HG02840 (cell line): Measurements from ENCODE around the gene HSD3B7.
"Not testable (repeated sequence)": the region's sequence is repeated elsewhere in the genome, so short reads cannot be mapped to it uniquely, and the experiment has no call there.

ENCODE experiments used
- ATAC-seq: cut with Tn5 transposase; IDR thresholded peaks from one replicate; pipeline ENCODE4 v1.9.1; 2021; ENCODE audit warnings: mild to moderate bottlenecking, moderate library complexity, moderate number of reproducible peaks; ENCODE audit not compliant: unreplicated experiment, low FRiP score

Gene HSD3B7

DNA sequence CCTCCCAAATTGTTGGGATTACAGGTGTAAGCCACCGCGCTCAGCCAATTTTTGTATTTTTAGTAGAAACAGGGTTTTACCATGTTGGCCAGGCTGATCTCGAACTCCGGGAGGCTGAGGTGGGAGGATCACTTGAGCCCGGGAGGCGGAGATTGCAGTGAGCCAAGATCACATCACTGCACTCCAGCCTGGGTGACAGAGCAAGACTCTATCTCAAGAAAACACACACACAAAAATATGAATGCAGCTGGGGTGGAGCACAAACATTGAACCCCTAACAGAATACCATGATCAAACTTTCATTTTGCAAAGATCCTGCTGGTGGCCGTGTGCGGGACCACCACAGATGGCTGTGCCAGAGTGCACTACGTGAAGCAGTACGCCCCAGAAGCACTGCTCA is 32.7 kb downstream of the HSD3B7 start:
- ATAC-seq, result not testable (repeated sequence)

DNA sequence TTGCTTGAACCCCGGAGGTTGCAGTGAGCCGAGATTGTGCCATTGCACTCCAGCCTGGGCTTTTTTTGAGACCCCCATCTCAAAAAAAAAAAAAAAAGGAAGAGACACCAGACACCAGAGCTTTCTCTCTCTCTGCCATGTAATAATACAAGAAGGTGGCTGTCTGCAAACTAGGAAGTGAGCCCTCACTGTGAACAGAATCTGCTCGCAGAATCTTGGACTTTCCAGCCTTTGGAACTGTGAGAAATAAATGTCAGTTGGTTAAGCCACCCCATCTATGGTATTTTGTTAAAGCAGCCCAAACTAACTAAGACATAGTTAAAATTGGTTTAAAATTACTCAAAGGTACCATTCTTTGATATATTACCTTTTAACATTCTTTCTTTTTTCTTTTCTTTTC is 35.5 kb downstream of the HSD3B7 start:
- ATAC-seq, result no peak

DNA sequence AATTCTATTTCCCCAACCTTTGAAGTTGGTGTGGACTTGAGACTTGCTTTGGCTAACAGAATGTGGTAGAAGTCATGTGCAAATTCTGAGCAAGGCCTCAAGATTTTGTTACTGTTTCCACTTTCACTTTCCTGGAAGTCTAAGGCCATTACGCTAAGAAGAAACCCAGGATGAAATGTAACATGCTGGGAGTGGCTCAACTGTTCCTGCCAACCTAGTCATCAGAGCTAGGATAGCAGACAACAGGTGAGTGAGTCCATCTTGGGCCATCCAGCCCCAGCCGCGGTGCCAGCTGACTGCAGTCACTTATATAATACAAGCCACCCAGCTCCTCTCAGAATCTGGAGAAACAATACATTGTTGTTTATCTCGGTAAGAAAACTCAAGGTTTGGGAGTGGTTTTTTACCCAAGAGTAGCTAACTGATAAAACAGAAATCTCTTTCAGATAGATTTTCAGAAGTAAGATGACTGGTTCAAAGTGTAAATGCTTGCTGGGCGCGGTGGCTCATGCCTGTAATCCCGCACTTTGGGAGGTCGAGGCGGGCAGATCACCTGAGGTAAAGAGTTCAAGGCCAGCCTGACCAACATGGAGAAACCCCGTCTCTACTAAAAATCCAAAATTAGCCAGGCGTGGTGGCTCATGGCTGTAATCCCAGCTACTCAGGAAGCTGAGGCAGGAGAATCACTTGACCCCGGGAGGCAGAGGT is 37.7 kb downstream of the HSD3B7 start:
- ATAC-seq, result no peak

DNA sequence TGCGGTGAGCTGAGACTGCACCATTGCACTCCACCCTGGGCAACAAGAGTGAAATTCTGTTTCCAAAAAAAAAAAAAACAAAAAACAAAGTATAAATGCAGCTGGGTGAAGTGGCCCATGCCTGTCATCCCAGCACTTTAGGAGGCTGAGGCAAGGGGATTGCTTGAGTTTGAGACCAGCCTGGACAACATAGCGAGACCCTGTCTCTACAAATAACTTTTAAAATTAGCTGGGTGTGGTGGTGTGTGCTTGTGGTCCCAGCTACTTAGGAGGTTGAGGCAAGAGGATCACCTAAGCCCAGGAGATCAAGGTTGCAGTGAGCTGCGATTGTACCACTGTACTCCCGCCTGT is 38.2 kb downstream of the HSD3B7 start:
- no peak for ATAC-seq

DNA sequence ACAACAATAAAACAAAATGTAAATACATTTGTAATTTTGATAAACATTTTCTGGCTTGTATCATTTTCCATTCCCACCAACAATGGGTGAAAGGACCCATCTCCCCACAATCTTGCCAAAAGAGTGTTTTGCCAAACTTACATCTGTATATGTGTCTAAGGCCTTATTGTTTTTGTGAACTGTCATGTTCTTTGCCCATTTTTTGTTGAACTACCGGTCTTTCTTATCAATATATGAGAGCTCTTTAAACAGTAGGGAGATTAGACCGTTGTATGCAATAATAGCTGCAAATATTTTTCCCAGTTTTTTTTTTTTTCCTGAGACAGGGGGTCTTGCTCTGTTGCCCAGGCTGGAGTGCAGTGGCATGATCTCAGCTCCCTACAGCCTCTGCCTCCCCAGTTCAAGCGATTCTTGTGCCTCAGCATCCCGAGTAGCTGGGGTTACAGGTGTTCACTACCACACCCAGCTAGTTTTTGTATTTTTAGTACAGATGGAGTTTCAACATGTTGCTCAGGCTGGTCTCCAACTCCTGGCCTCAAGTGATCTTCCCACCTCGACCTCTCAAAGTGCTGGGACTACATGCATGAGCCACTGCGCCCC is 38.7 kb downstream of the HSD3B7 start:
- no peak for ATAC-seq

DNA sequence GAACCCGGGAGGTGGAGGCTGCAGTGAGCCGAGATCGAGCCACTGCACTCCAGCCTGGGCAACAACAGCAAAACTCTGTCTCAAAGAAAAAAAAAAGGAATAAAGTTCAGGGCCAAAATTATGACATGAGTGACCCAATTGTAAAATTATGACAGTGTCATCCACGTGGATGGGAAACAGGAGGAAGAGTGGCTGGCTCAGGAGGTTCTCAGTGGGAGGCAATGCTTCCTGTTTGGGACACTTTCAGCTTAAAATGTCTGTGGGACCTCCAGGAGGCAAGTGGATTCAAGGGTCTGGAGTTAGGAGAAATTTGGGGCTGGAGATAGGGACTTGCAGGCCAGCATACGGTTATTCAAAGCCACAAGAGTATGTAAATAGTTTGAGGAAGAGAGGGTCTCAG is 40.3 kb downstream of the HSD3B7 start:
- no peak for ATAC-seq

DNA sequence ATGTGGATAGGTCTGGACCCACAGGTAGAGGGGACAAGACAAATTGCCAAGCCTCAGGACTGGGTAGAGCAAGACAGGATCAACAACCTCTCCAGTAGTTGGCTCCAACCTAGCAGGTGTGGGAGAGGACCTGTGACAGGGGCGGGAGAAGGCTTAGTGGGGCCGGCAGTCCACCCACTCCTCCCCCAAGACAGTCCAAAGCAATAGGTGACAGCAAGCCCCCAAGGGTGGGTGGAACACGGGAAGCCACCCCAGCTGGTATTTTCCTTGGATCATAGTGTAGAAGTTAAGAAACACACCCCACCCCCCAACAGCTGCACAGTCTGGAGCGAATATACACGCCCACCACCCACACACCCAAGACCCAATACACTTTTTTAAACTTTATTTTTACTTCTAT is 44.3 kb downstream of the HSD3B7 start:
- ATAC-seq, result no peak

DNA sequence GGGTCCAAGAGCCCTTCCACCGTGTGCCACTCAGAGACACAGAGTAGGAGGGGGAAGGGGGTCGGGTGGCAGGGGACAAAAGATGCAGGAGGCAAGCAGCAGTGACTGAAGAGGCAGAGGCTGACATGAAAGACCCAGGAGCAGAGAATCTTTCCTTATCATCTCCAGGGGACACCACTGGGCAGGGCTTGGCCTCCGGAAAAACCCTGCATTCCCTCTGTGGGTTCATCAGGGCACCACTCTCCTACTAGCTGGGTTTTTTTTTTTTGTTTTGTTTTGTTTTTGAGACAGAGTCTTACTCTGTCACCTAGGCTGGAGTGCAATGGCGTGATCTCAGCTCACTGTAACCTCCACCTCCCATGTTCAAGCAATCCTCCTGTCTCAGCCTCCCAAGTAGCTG is 46.3 kb downstream of the HSD3B7 start:
- no peak for ATAC-seq

DNA sequence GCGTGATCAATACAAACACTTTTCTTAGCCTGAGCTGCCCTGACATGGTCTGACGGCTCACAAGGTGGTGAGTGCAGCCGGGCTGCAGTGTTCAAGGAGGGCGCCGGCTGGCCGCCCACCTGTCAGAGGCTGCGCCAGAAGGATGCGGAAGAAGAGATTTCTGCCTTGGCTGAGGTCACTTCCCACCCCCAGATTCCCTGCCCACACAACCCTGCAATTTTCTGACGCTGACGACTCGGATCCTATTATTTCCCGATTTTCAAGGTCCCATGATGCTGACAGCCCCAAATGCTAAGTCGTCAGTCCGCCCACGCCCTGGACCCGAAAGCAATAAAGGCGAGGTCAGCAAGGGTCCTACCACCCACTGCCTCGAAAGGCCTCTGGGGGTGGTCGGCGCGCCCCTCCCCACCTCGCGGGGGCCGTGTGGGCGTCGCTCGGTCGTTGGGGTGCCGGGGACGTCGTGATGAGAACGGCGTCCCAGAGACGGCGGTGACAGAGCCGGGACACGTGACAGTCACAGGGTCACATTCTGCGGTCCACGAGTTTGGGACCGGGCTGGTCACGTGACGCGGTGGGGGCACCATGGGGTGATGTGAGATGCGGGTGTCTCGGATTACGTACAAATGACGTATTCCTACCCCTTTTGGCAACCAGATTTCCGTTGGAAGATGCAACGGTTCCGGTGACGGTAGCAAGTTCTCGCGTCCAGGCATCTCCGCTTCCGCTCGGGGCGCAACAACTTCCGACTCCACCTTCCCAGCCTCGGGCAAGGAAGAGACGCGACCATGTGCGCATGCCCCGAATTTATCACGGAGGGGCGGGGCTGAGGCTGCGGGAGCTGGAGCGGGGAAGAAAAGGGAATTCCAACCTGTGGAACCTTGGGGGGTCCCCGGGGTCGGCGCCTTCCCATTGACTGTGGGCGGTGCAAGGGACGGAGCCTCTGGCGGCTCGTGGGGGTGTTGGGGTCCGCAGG is 48.0 kb downstream of the HSD3B7 start, which contains the start of gene STX4:
Gene STX4 (plus strand): TSS at position 823 of the 973 bp plus-strand sequence. CDS start 248 bp downstream, outside the sequence.
- peak; percentile 89 for ATAC-seq

DNA sequence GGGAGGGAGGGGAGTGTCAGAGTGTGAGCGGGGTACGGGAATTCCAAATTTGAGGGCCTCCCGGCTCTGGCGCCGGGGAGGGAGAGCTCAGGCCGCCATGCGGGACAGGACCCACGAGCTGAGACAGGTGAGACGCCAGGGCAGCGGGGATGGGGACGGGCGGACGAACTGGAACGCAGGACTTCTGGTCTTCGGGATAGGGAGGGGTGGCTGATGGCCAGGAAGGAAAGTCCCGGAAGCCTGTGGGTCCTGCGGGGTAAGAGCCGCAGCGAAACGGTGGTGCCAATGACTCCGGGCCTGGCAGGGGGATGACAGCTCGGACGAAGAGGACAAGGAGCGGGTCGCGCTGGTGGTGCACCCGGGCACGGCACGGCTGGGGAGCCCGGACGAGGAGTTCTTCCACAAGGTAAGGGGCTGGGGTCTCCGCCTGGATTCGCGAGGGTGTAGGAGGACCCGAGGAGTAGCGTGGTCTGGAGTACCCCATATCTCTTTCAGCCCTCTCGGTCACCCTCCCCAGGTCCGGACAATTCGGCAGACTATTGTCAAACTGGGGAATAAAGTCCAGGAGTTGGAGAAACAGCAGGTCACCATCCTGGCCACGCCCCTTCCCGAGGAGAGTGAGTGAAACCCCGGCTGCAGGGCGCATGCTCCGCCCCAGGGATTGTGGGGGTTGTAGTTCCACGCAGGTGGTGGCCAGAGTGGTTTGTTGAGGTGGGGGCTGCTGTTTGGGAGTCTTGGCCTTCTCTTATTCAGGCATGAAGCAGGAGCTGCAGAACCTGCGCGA is 48.9 kb downstream of the HSD3B7 start:
- ATAC-seq, result peak; percentile 37

DNA sequence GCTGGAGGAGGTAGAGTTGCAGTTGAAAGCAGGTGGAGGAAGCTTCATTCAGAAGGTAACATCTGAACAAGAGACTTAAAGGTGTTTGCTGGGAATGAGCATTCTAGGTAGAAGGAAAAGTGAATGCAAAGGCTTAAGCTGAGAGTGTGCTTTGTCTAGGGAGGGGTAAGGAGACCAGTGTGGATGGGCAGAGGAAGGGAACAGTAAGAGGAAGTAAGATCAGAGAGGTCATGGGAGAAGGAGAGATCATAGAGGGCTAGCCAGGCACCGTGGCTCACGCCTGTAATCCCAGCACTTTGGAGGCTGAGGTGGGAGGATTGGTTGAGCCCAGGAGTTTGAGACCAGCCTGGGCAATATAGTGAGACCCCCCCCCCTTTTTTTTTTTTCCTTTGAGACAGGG is 51.7 kb downstream of the HSD3B7 start:
- ATAC-seq, result no peak
